GM12872 (cell line): Measurements from ENCODE around the gene OPCML.

Experiments
- CTCF ChIP-seq: IDR thresholded peaks from 3 replicates; pipeline ENCODE4 v1.5.1; 2011; ENCODE audit warnings: low read depth, mild to moderate bottlenecking, low read length, moderate library complexity; ENCODE audit not compliant: insufficient read depth

The OPCML gene

GRCh38 chr11:132734217-132734616 lies 798.1 kb downstream of the OPCML start:
- TF ChIP-seq CTCF = no peak

GRCh38 chr11:132728026-132728425 lies 804.3 kb downstream of the OPCML start:
- TF ChIP-seq CTCF = no peak

- TF ChIP-seq CTCF = no peak
Observed at GRCh38 chr11:132721526-132721925, 810.8 kb downstream of the OPCML start.

GRCh38 chr11:132719684-132720083 lies 812.6 kb downstream of the OPCML start:
- no peak for TF ChIP-seq CTCF

GRCh38 chr11:132718711-132719671 lies 813.3 kb downstream of the OPCML start:
- no peak for TF ChIP-seq CTCF

- TF ChIP-seq CTCF = no peak
Observed at GRCh38 chr11:132717824-132718223, 814.5 kb downstream of the OPCML start.

GRCh38 chr11:132716037-132716436 lies 816.3 kb downstream of the OPCML start:
- TF ChIP-seq CTCF = no peak
